ENCODE results near the gene CST3.

DNA sequence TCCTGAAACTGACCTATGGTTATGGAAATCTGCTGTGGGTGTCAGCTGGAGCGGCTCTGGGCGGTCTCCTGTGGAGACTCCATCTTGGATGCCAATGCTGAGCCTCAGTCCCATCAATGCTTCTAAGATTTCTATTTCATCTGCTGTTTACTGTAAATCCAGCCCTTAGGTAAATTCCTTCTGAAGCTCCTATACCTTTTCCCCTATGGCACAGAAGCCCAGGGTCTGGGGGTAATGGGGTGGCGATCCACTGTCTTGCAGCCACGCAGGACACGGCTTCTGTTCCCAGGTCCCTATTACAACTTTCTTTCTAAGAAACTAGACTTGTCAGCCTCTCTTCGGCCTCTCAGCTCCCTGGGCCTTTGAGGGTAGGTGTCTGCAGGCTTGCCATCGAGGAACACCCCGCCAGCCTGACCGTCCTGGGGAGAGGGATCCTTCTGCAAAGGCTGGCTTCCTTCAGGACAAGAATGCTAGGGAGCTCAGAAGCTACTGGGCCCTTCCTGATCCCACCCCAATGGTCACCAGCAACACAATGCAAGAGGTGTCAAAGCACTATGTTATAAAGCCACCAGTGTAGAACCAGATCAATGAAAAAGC, 6.4 kb downstream of the CST3 start:
- TF ChIP-seq, protein P1, sequence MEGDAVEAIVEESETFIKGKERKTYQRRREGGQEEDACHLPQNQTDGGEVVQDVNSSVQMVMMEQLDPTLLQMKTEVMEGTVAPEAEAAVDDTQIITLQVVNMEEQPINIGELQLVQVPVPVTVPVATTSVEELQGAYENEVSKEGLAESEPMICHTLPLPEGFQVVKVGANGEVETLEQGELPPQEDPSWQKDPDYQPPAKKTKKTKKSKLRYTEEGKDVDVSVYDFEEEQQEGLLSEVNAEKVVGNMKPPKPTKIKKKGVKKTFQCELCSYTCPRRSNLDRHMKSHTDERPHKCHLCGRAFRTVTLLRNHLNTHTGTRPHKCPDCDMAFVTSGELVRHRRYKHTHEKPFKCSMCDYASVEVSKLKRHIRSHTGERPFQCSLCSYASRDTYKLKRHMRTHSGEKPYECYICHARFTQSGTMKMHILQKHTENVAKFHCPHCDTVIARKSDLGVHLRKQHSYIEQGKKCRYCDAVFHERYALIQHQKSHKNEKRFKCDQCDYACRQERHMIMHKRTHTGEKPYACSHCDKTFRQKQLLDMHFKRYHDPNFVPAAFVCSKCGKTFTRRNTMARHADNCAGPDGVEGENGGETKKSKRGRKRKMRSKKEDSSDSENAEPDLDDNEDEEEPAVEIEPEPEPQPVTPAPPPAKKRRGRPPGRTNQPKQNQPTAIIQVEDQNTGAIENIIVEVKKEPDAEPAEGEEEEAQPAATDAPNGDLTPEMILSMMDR (IDR thresholded peaks at IDR 0.05): no peak
- TF ChIP-seq POLR2A (IDR thresholded peaks at IDR 0.05) (no peak), EP300 (IDR thresholded peaks at IDR 0.05) (no peak)
